ENCODE results near the gene SEMA5A. TPM values are rescaled to one million over a fixed set of nuclear protein-coding genes. Genes with fewer than 3 reads are reported as not detected.

The SEMA5A gene
- total RNA-seq, 6 experiments from 2014 or later, result 3.1 to 12.6 (median 5.7) TPM

DNA sequence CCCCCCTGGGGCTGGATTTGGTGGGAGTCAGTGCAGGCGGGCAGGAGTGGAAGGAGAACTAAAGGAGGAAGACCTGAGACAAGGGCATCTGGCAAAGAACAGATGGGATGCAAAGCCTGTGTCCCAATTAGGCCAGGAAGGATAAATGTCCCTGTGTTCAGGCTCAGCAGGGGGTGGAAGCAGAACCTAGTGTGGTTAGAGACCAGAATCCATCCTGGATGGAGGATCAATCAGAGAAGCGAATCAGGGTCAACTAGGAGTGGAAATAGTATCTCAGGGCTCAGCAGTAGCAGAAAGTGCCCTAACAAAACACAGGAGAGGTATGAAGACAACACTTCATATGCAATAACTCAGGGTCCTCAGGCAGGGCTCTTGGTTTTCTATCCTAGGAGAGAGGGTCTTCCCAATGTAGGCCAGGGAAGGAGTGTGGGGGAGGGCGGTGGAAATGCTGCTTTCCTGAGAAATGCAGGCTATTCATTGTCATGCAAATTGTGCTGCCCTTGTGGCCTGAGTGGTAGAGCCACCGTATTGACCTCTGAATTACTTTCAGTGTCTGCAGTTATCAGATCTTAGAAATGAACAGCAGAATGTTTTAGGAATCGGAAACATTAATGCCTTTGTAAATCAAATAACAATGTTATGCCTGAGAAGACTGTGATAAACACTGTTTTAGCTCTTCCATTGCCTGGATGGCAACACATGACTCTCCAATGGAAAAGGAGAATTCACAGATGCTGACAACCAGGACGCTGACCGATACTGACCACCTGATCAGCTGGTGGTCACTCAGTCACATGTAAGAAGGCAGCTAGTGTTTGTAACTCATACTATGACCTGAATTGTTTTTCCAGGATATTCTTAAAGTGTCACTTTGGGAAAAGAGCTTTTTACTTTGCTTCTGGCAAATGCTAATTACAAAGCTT, 323.6 kb downstream of the SEMA5A start:
- Histone ChIP-seq H3K27ac (no peak overlapping the region), H3K27me3 (no peaks in the 10 kb centered on the region), H3K9me3 (no peaks in the 10 kb centered on the region), H3K4me1 (no peaks in the 10 kb centered on the region), H3K4me3 (no peak overlapping the region), H3K36me3 (no peaks in the 10 kb centered on the region)
- 72% methylated on average over 6 of the region's 7 CpGs for WGBS (ENCODE audit: insufficient coverage, low coverage, low lambda C conversion rate, missing lambda C conversion rate)
- no peak for TF ChIP-seq POLR2A (IDR thresholded peaks at IDR 0.05)
- TF ChIP-seq, protein P1, sequence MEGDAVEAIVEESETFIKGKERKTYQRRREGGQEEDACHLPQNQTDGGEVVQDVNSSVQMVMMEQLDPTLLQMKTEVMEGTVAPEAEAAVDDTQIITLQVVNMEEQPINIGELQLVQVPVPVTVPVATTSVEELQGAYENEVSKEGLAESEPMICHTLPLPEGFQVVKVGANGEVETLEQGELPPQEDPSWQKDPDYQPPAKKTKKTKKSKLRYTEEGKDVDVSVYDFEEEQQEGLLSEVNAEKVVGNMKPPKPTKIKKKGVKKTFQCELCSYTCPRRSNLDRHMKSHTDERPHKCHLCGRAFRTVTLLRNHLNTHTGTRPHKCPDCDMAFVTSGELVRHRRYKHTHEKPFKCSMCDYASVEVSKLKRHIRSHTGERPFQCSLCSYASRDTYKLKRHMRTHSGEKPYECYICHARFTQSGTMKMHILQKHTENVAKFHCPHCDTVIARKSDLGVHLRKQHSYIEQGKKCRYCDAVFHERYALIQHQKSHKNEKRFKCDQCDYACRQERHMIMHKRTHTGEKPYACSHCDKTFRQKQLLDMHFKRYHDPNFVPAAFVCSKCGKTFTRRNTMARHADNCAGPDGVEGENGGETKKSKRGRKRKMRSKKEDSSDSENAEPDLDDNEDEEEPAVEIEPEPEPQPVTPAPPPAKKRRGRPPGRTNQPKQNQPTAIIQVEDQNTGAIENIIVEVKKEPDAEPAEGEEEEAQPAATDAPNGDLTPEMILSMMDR (IDR thresholded peaks at IDR 0.05), result no peak
- ATAC-seq (no peak), DNase-seq (no peak)
- intact Hi-C loops (cut with DNase I), result no loop called here

GRCh38 chr5:9218358-9218757, 327.5 kb downstream of the SEMA5A start:
- Histone ChIP-seq H3K4me3 (no peak overlapping the region), H3K9me3 (no peaks in the 10 kb centered on the region), H3K27ac (no peak overlapping the region), H3K27me3 (no peaks in the 10 kb centered on the region), H3K4me1 (no peaks in the 10 kb centered on the region), H3K36me3 (no peaks in the 10 kb centered on the region)
- ATAC-seq (no peak), DNase-seq (no peak)
- TF ChIP-seq, protein P1 (IDR thresholded peaks at IDR 0.05), result no peak
- no peak for TF ChIP-seq POLR2A (IDR thresholded peaks at IDR 0.05)
- 89% methylated on average over 3 of the region's 4 CpGs for WGBS (ENCODE audit: insufficient coverage, low coverage, low lambda C conversion rate, missing lambda C conversion rate)
- intact Hi-C loops (cut with DNase I), result no loop called here

DNA sequence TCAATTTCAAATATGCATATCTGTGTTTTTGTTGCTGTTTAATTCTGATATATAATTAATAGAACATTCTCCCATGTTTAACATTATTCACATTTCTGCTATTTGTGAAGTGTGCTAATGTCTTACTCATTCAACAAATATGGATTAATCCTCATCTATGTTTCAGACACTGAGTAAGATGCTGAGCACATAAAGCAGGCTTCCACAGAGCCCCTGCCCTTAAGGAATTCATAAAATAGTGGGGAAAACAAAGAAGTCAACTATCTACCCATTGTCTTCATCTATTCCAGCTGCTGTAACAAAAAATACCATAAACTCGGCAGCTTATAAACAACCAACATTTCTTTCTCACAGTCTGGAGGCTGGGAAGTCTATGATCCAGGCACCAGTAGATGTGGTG, 333.3 kb downstream of the SEMA5A start:
- H3K27ac ChIP-seq, result no peak overlapping the region
- ATAC-seq, result no peak
- H3K27me3 ChIP-seq, result no peaks in the 10 kb centered on the region
- no peaks in the 10 kb centered on the region for H3K9me3 ChIP-seq
- H3K4me3 ChIP-seq, result no peak overlapping the region
- no peak for DNase-seq
- 100% methylated on average over 1 of the region's 1 CpG for WGBS (ENCODE audit: insufficient coverage, low coverage, low lambda C conversion rate, missing lambda C conversion rate)
- no peaks in the 10 kb centered on the region for H3K36me3 ChIP-seq
- intact Hi-C loops (cut with DNase I), result no loop called here
- TF ChIP-seq, protein P1 (IDR thresholded peaks at IDR 0.05), result no peak
- TF ChIP-seq POLR2A (IDR thresholded peaks at IDR 0.05), result no peak
- no peaks in the 10 kb centered on the region for H3K4me1 ChIP-seq

DNA sequence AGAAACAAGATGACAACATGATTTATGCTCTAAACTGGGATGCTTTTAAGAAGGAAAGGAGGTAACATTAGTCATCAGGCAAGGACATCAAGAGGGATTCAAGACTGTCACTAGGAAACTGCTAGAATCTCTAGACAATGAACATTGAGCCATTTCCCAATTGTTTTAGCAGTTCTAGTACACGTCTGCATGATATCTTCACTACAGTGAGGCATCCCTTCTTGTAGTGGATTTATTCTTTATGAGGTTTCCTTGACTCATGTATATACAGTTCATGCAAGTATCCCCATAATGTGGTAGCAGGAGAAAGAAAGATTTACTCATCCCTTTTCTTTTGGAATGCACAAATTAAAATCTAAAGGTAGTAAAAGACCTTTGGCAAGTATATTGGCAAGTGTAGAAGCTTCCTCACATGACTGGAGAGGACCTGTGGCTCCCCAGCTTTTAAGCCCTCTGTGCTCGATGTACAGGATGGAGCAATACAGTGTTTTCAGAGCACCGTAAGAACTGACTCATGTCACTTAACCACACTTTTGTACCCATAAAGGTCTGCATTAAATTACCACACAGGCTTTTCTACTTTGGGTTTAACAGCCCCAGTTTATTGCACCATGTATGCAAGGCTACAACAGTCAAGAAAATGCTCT, 335.9 kb downstream of the SEMA5A start:
- Histone ChIP-seq H3K4me3 (no peak overlapping the region), H3K36me3 (no peaks in the 10 kb centered on the region), H3K9me3 (no peaks in the 10 kb centered on the region), H3K27me3 (no peaks in the 10 kb centered on the region), H3K27ac (no peak overlapping the region), H3K4me1 (no peaks in the 10 kb centered on the region)
- no peak for TF ChIP-seq POLR2A (IDR thresholded peaks at IDR 0.05)
- TF ChIP-seq, protein P1 (IDR thresholded peaks at IDR 0.05), result no peak
- DNase-seq (no peak), ATAC-seq (no peak)
- 80% methylated on average over 3 of the region's 3 CpGs for WGBS (ENCODE audit: insufficient coverage, low coverage, low lambda C conversion rate, missing lambda C conversion rate)
- intact Hi-C loops (cut with DNase I), result no loop called here
